SIG-M5 treated with dmso at 0.1 percent for 504 hours (cell line): Measurements from ENCODE around the gene RAPGEF3.
A peak's percentile ranks its signal among the peaks of the same experiment; 100 is the strongest.

Experiments
- DNase-seq: peaks from one replicate; lab custom pipeline; 2025; ENCODE audit not compliant: unreplicated experiment; lab: John Stamatoyannopoulos, UW

The RAPGEF3 gene

GRCh38 chr12:47744778-47745436 lies 13.8 kb downstream of the RAPGEF3 start:
- no peak for DNase-seq

- peak; percentile 13 for DNase-seq
These were observed 14.6 kb downstream of the RAPGEF3 start for GRCh38 chr12:47744005-47744651.

GRCh38 chr12:47743311-47743860 lies 15.3 kb downstream of the RAPGEF3 start:
- DNase-seq: no peak

- DNase-seq: no peak
These were observed 16.3 kb downstream of the RAPGEF3 start for GRCh38 chr12:47742253-47742825.

- no peak for DNase-seq
These were observed 17.4 kb downstream of the RAPGEF3 start for GRCh38 chr12:47741340-47741703.

- no peak for DNase-seq
These were observed 17.9 kb downstream of the RAPGEF3 start for GRCh38 chr12:47740606-47741339.

GRCh38 chr12:47739979-47740378 lies 18.7 kb downstream of the RAPGEF3 start:
- DNase-seq: no peak

- DNase-seq: no peak
These were observed 19.4 kb downstream of the RAPGEF3 start for GRCh38 chr12:47739297-47739696.

GRCh38 chr12:47737936-47738594 lies 20.6 kb downstream of the RAPGEF3 start:
- DNase-seq: no peak

- no peak for DNase-seq
These were observed 21.6 kb downstream of the RAPGEF3 start for GRCh38 chr12:47736877-47737676.

- DNase-seq: no peak
These were observed 22.5 kb downstream of the RAPGEF3 start for GRCh38 chr12:47736216-47736615.

GRCh38 chr12:47735649-47736048 lies 23.0 kb downstream of the RAPGEF3 start:
- DNase-seq: no peak

- DNase-seq: no peak
These were observed 23.8 kb downstream of the RAPGEF3 start for GRCh38 chr12:47734725-47735480.

GRCh38 chr12:47733142-47733541 lies 25.5 kb downstream of the RAPGEF3 start:
- no peak for DNase-seq

GRCh38 chr12:47732504-47732903 lies 26.2 kb downstream of the RAPGEF3 start:
- DNase-seq: no peak

- DNase-seq: no peak
These were observed 27.0 kb downstream of the RAPGEF3 start for GRCh38 chr12:47731723-47732122.

GRCh38 chr12:47730341-47730744 lies 28.3 kb downstream of the RAPGEF3 start:
- no peak for DNase-seq

- no peak for DNase-seq
These were observed 29.4 kb downstream of the RAPGEF3 start for GRCh38 chr12:47729233-47729632.

- DNase-seq: no peak
These were observed 32.8 kb downstream of the RAPGEF3 start for GRCh38 chr12:47725893-47726292.
